Trophoblast cell (in vitro differentiated cells and primary cell): Measurements from ENCODE around the gene APLN.
A peak's percentile ranks its signal among the peaks of the same experiment; 100 is the strongest.

ENCODE experiments used
- DNase-seq, 2 donors: peaks; one replicate each; pipeline ENCODE4 v3.0.0-alpha.2; 2016
- H2AFZ ChIP-seq: 2 replicates; pipeline ENCODE4 v1.6.1; 2013; ENCODE audit warnings: low read length, moderate library complexity, mild to moderate bottlenecking; ENCODE audit not compliant: insufficient read depth, poor library complexity
- H2AK5ac ChIP-seq: 2 replicates; pipeline ENCODE4 v1.6.1; 2013; ENCODE audit warnings: mild to moderate bottlenecking, low read length
- H2BK120ac ChIP-seq: 2 replicates; pipeline ENCODE4 v1.6.1; 2013; ENCODE audit warnings: low read length, mild to moderate bottlenecking, moderate library complexity; ENCODE audit not compliant: insufficient read depth, poor library complexity
- H2BK12ac ChIP-seq: 2 replicates; pipeline ENCODE4 v1.6.1; 2013; ENCODE audit warnings: mild to moderate bottlenecking, low read length, moderate library complexity
- H2BK5ac ChIP-seq: 2 replicates; pipeline ENCODE4 v1.6.1; 2013; ENCODE audit warnings: low read length, low read depth, moderate library complexity, mild to moderate bottlenecking; ENCODE audit not compliant: poor library complexity
- H3K14ac ChIP-seq: 2 replicates; pipeline ENCODE4 v1.6.1; 2013; ENCODE audit warnings: mild to moderate bottlenecking, low read length
- H3K18ac ChIP-seq: 2 replicates; pipeline ENCODE4 v1.6.1; 2013; ENCODE audit warnings: mild to moderate bottlenecking, low read length
- H3K23ac ChIP-seq: 2 replicates; pipeline ENCODE4 v1.6.1; 2013; ENCODE audit warnings: low read length
- H3K27ac ChIP-seq: 2 replicates; pipeline ENCODE4 v1.5.1; 2013; ENCODE audit warnings: low read depth, mild to moderate bottlenecking, inconsistent platforms, low read length, moderate library complexity
- H3K27me3 ChIP-seq: 2 replicates; pipeline ENCODE4 v1.6.1; 2013; ENCODE audit warnings: inconsistent platforms, mild to moderate bottlenecking, low read length, moderate library complexity; ENCODE audit not compliant: insufficient read depth
- H3K36me3 ChIP-seq, 2 experiments: 1 replicate in 1 of 2; 2 replicates in 1 of 2; pipeline ENCODE4 v1.6.1; 2013; ENCODE audit warnings: low read length in 2 of 2, mild to moderate bottlenecking in 2 of 2, moderate library complexity in 1 of 2; ENCODE audit not compliant: insufficient read depth in 2 of 2, control insufficient read depth in 1 of 2
- H3K4ac ChIP-seq: 2 replicates; pipeline ENCODE4 v1.6.1; 2013; ENCODE audit warnings: low read depth, mild to moderate bottlenecking, low read length, moderate library complexity
- H3K4me1 ChIP-seq, 2 experiments: 1 replicate in 1 of 2; 2 replicates in 1 of 2; pipeline ENCODE4 v1.6.1; 2013; ENCODE audit warnings: low read length in 2 of 2, mild to moderate bottlenecking in 2 of 2, moderate library complexity in 1 of 2; ENCODE audit not compliant: insufficient read depth in 2 of 2, control insufficient read depth in 1 of 2
- H3K4me2 ChIP-seq: 2 replicates; pipeline ENCODE4 v1.6.1; 2013; ENCODE audit warnings: inconsistent platforms, mild to moderate bottlenecking, low read length, moderate library complexity
- H3K4me3 ChIP-seq: 2 replicates; pipeline ENCODE4 v1.5.1; 2013; ENCODE audit warnings: mild to moderate bottlenecking, low read depth, low read length, inconsistent platforms
- H3K79me1 ChIP-seq: one replicate; pipeline ENCODE4 v1.6.1; 2013; ENCODE audit warnings: low read length
- H3K79me2 ChIP-seq: 2 replicates; pipeline ENCODE4 v1.6.1; 2013; ENCODE audit warnings: low read length, mild to moderate bottlenecking; ENCODE audit not compliant: control insufficient read depth, insufficient read depth, poor library complexity
- H3K9ac ChIP-seq: 2 replicates; pipeline ENCODE4 v1.6.1; 2013; ENCODE audit warnings: mild to moderate bottlenecking, low read length
- H3K9me3 ChIP-seq: 2 replicates; pipeline ENCODE4 v1.6.1; 2013; ENCODE audit warnings: low read depth, mild to moderate bottlenecking, control low read depth, inconsistent platforms, low read length; ENCODE audit not compliant: insufficient read depth
- H4K12ac ChIP-seq: 2 replicates; pipeline ENCODE4 v1.6.1; 2013; ENCODE audit warnings: low read depth, mild to moderate bottlenecking, low read length, moderate library complexity
- H4K8ac ChIP-seq: 2 replicates; pipeline ENCODE4 v1.6.1; 2013; ENCODE audit warnings: low read depth, mild to moderate bottlenecking, low read length, moderate library complexity
- H4K91ac ChIP-seq: one replicate; pipeline ENCODE4 v1.6.1; 2013; ENCODE audit warnings: low read depth, mild to moderate bottlenecking, low read length, moderate library complexity
- WGBS: extraction: QIAGEN DNeasy Blood & Tissue Kit; methylation state at CpG from one replicate; pipeline ENCODE4 v1.1.7; 2013; ENCODE audit warnings: missing lambda C conversion rate; ENCODE audit not compliant: insufficient read length, insufficient coverage; ENCODE audit errors: extremely low coverage; 5-methylcytosine and 5-hydroxymethylcytosine counted together

The APLN gene

GRCh38 chrX:129640737-129641136 lies 14.0 kb downstream of the APLN start:
- H3K4me3 ChIP-seq = no peak overlapping the region
- no peak overlapping the region for H3K27ac ChIP-seq
- DNase-seq = no peak
- H3K27me3 ChIP-seq = no peaks in the 10 kb centered on the region
- H2BK12ac ChIP-seq = no peak overlapping the region
- no peak overlapping the region for H3K23ac ChIP-seq
- no peak overlapping the region for H3K4ac ChIP-seq
- no peaks in the 10 kb centered on the region for H3K79me2 ChIP-seq
- no peak overlapping the region for H2BK120ac ChIP-seq
- no peak overlapping the region for H2AFZ ChIP-seq
- WGBS = no CpG with 5 or more reads among the region's 1 CpG
- no peak overlapping the region for H4K8ac ChIP-seq
- H3K4me2 ChIP-seq = no peak overlapping the region
- H2AK5ac ChIP-seq = no peak overlapping the region
- H4K12ac ChIP-seq = no peak overlapping the region
- H3K14ac ChIP-seq = no peak overlapping the region
- no peak overlapping the region for H3K18ac ChIP-seq
- H3K36me3 ChIP-seq = no peaks in the 10 kb centered on the region
- H3K9me3 ChIP-seq = no peaks in the 10 kb centered on the region
- H3K79me1 ChIP-seq = no peaks in the 10 kb centered on the region
- H3K4me1 ChIP-seq = no peaks in the 10 kb centered on the region
- no peak overlapping the region for H3K9ac ChIP-seq
- no peak overlapping the region for H2BK5ac ChIP-seq
- no peak overlapping the region for H4K91ac ChIP-seq

- no peaks in the 10 kb centered on the region for H3K79me2 ChIP-seq
- H3K4me1 ChIP-seq = peaks cover 0 to 3% of the 10 kb centered on the region in 2 experiments
- H2BK5ac ChIP-seq = no peak overlapping the region
- no peak overlapping the region for H4K12ac ChIP-seq
- no peak overlapping the region for H3K4ac ChIP-seq
- no peak for DNase-seq
- H3K4me3 ChIP-seq = no peak overlapping the region
- H2AFZ ChIP-seq = no peak overlapping the region
- no peaks in the 10 kb centered on the region for H3K9me3 ChIP-seq
- H3K23ac ChIP-seq = no peak overlapping the region
- WGBS = no CpG with 5 or more reads among the region's 8 CpGs
- no peak overlapping the region for H3K4me2 ChIP-seq
- H4K8ac ChIP-seq = no peak overlapping the region
- no peak overlapping the region for H2BK120ac ChIP-seq
- no peaks in the 10 kb centered on the region for H3K79me1 ChIP-seq
- H2AK5ac ChIP-seq = no peak overlapping the region
- H3K18ac ChIP-seq = no peak overlapping the region
- no peak overlapping the region for H3K27ac ChIP-seq
- no peak overlapping the region for H4K91ac ChIP-seq
- H3K27me3 ChIP-seq = no peaks in the 10 kb centered on the region
- H3K14ac ChIP-seq = no peak overlapping the region
- H2BK12ac ChIP-seq = no peak overlapping the region
- H3K36me3 ChIP-seq = no peaks in the 10 kb centered on the region
- no peak overlapping the region for H3K9ac ChIP-seq
These were observed 15.8 kb downstream of the APLN start for GRCh38 chrX:129638917-129639316.

GRCh38 chrX:129637217-129638109 lies 17.3 kb downstream of the APLN start:
- H4K91ac ChIP-seq = no peak overlapping the region
- no peaks in the 10 kb centered on the region for H3K36me3 ChIP-seq
- H3K27me3 ChIP-seq = no peaks in the 10 kb centered on the region
- H3K4me1 ChIP-seq = peaks cover 0 to 3% of the 10 kb centered on the region in 2 experiments
- H3K9me3 ChIP-seq = no peaks in the 10 kb centered on the region
- no peak overlapping the region for H3K23ac ChIP-seq
- no peak overlapping the region for H2BK5ac ChIP-seq
- no peak overlapping the region for H2AK5ac ChIP-seq
- no peak overlapping the region for H3K4ac ChIP-seq
- no peak overlapping the region for H2BK120ac ChIP-seq
- H3K14ac ChIP-seq = no peak overlapping the region
- H3K79me1 ChIP-seq = no peaks in the 10 kb centered on the region
- no peak overlapping the region for H3K9ac ChIP-seq
- no peak overlapping the region for H3K27ac ChIP-seq
- H3K79me2 ChIP-seq = no peaks in the 10 kb centered on the region
- H4K8ac ChIP-seq = no peak overlapping the region
- no peak overlapping the region for H3K4me3 ChIP-seq
- H3K4me2 ChIP-seq = no peak overlapping the region
- H2BK12ac ChIP-seq = no peak overlapping the region
- peak; percentile 68 to 83 for DNase-seq
- no peak overlapping the region for H2AFZ ChIP-seq
- no peak overlapping the region for H3K18ac ChIP-seq
- WGBS = no CpG with 5 or more reads among the region's 13 CpGs
- H4K12ac ChIP-seq = no peak overlapping the region

GRCh38 chrX:129636175-129636681 lies 18.5 kb downstream of the APLN start:
- H3K36me3 ChIP-seq = no peaks in the 10 kb centered on the region
- H3K9me3 ChIP-seq = no peaks in the 10 kb centered on the region
- no CpG with 5 or more reads among the region's 8 CpGs for WGBS
- H3K14ac ChIP-seq = no peak overlapping the region
- H2AK5ac ChIP-seq = no peak overlapping the region
- no peaks in the 10 kb centered on the region for H3K79me1 ChIP-seq
- H2BK120ac ChIP-seq = no peak overlapping the region
- no peak overlapping the region for H3K27ac ChIP-seq
- no peak overlapping the region for H3K4me2 ChIP-seq
- H2AFZ ChIP-seq = no peak overlapping the region
- H3K79me2 ChIP-seq = no peaks in the 10 kb centered on the region
- no peak overlapping the region for H2BK12ac ChIP-seq
- no peak overlapping the region for H3K9ac ChIP-seq
- no peak for DNase-seq
- no peak overlapping the region for H3K18ac ChIP-seq
- no peak overlapping the region for H4K12ac ChIP-seq
- no peak overlapping the region for H4K8ac ChIP-seq
- H3K23ac ChIP-seq = no peak overlapping the region
- no peak overlapping the region for H3K4me3 ChIP-seq
- H2BK5ac ChIP-seq = no peak overlapping the region
- no peaks in the 10 kb centered on the region for H3K27me3 ChIP-seq
- peaks cover 0 to 3% of the 10 kb centered on the region in 2 experiments for H3K4me1 ChIP-seq
- H4K91ac ChIP-seq = no peak overlapping the region
- H3K4ac ChIP-seq = no peak overlapping the region
